ENCODE measurements around the gene LRRC52.
A peak's percentile ranks its signal among the peaks of the same experiment; 100 is the strongest.

The LRRC52 gene

GRCh38 chr1:165501330-165501969 is 42.4 kb upstream of the LRRC52 start:
- TF ChIP-seq, protein P1, sequence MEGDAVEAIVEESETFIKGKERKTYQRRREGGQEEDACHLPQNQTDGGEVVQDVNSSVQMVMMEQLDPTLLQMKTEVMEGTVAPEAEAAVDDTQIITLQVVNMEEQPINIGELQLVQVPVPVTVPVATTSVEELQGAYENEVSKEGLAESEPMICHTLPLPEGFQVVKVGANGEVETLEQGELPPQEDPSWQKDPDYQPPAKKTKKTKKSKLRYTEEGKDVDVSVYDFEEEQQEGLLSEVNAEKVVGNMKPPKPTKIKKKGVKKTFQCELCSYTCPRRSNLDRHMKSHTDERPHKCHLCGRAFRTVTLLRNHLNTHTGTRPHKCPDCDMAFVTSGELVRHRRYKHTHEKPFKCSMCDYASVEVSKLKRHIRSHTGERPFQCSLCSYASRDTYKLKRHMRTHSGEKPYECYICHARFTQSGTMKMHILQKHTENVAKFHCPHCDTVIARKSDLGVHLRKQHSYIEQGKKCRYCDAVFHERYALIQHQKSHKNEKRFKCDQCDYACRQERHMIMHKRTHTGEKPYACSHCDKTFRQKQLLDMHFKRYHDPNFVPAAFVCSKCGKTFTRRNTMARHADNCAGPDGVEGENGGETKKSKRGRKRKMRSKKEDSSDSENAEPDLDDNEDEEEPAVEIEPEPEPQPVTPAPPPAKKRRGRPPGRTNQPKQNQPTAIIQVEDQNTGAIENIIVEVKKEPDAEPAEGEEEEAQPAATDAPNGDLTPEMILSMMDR (IDR thresholded peaks at IDR 0.05) = no peak
- Mint-ChIP-seq H3K27me3 (ENCODE audit: low read depth, poor library complexity) (peaks cover 8% of the 10 kb centered on the region), H3K36me3 (ENCODE audit: low read depth) (no peaks in the 10 kb centered on the region), H3K27ac (no peak overlapping the region), H3K4me3 (no peak overlapping the region), H3K9me3 (peaks cover 4% of the 10 kb centered on the region), H3K4me1 (peaks cover 13% of the 10 kb centered on the region)
- no peak for DNase-seq

DNA sequence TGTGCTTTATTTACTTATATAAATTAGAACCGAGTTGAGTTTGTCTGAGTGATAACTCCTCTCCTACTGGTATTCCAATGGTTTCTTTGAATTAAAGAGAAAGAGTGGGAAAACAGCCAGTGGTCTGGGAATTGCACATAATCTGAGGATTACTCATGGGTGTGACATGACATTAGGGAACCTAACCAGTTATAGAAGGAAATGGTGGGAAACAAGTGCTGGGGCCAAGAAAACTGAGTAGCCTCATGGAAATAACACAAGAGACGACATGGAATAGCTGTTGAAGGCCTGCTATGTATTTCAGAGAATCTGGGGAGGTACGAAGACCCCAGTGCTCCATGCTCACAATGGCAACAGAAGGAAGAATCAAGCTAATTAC is 41.8 kb upstream of the LRRC52 start:
- peaks cover 4% of the 10 kb centered on the region for H3K9me3 Mint-ChIP-seq
- no peaks in the 10 kb centered on the region for H3K36me3 Mint-ChIP-seq (ENCODE audit: low read depth)
- peaks cover 8% of the 10 kb centered on the region for H3K4me1 Mint-ChIP-seq
- H3K27me3 Mint-ChIP-seq (ENCODE audit: low read depth, poor library complexity) = peaks cover 11% of the 10 kb centered on the region
- no peak overlapping the region for H3K27ac Mint-ChIP-seq
- DNase-seq = no peak
- TF ChIP-seq, protein P1 (IDR thresholded peaks at IDR 0.05) = no peak
- H3K4me3 Mint-ChIP-seq = no peak overlapping the region

DNA sequence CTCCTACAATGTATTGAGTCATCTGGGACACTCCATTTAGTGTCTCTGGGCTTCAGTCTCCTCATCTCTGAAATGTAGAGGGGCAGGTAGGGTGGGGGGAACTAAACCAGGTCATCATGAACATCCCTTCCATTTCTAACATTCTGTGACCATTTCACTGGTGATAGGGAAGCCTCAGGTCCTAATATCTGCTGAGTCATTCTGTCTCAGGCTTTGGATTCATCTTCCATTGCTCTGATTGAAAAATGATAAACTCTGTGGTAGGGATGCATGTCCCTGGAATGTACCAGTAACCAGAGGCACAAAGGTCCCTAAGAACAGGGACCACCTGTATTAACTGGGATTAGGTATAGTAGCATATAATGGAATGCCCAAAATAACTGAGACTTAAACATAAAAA is 36.2 kb upstream of the LRRC52 start:
- Mint-ChIP-seq H3K27ac (no peak overlapping the region), H3K4me1 (peaks cover 7% of the 10 kb centered on the region), H3K4me3 (no peak overlapping the region), H3K27me3 (ENCODE audit: low read depth, poor library complexity) (peaks cover 13% of the 10 kb centered on the region), H3K36me3 (ENCODE audit: low read depth) (no peaks in the 10 kb centered on the region), H3K9me3 (peaks cover 4% of the 10 kb centered on the region)
- no peak for DNase-seq
- TF ChIP-seq, protein P1 (IDR thresholded peaks at IDR 0.05) = no peak

DNA sequence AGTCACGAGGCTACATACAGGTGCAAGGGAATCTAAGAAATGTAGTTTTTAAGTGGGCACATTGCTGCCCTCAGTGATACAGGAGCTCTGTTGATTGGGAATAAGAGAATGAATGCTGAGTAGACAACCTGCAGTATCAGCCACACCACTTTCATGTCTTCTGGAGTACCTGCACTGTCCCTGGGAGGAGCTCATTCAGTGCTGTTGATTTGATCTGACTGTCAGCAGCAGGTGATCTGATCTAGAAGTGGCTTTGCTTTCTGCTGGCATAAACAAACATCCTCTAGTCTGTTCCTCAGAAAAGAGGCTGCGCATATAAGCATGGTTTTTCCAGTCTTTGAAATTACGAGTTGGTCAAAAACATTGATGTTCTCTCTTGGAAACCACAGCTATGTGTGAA is 35.5 kb upstream of the LRRC52 start:
- H3K4me3 Mint-ChIP-seq = no peak overlapping the region
- TF ChIP-seq, protein P1 (IDR thresholded peaks at IDR 0.05) = no peak

DNA sequence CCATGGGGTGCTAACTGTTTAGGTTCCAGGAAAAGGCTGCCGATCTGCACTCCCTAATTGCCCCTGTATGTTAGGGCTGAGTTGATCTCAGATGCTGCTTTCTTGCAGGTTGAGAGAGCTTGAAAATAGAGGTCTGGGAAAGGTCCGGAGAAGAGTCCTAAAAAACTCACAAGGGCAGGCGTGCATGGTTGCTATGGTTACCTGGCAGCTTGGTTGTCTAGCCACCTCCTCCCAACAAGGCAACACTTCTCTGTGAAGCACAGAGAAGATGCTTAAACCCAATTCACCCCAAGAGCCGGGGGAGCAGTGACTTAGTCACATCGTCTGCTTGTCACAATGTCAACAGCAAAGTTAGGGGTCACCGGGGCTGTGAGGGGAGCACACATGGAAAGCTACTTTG is 31.0 kb upstream of the LRRC52 start:
- Mint-ChIP-seq H3K27ac (no peak overlapping the region), H3K4me3 (no peak overlapping the region), H3K9me3 (no peaks in the 10 kb centered on the region), H3K4me1 (peaks cover 11% of the 10 kb centered on the region), H3K27me3 (ENCODE audit: low read depth, poor library complexity) (peaks cover 6% of the 10 kb centered on the region), H3K36me3 (ENCODE audit: low read depth) (no peaks in the 10 kb centered on the region)
- TF ChIP-seq, protein P1 (IDR thresholded peaks at IDR 0.05) = no peak
- DNase-seq = peak; percentile 11

More for the DNA sequence above, 35.5 kb upstream of the LRRC52 start:
- Mint-ChIP-seq H3K27me3 (ENCODE audit: low read depth, poor library complexity) (peaks cover 14% of the 10 kb centered on the region), H3K36me3 (ENCODE audit: low read depth) (no peaks in the 10 kb centered on the region), H3K9me3 (peaks cover 4% of the 10 kb centered on the region), H3K4me1 (peaks cover 11% of the 10 kb centered on the region), H3K27ac (no peak overlapping the region)
- DNase-seq = no peak

- TF ChIP-seq, protein P1 (IDR thresholded peaks at IDR 0.05) = no peak
- Mint-ChIP-seq H3K27ac (no peak overlapping the region), H3K9me3 (peaks cover 31% of the 10 kb centered on the region), H3K27me3 (ENCODE audit: low read depth, poor library complexity) (peaks cover 6% of the 10 kb centered on the region), H3K4me1 (peaks cover 11% of the 10 kb centered on the region), H3K36me3 (ENCODE audit: low read depth) (peaks cover 5% of the 10 kb centered on the region), H3K4me3 (no peak overlapping the region)
- no peak for DNase-seq
Observed at GRCh38 chr1:165516469-165516868, 27.3 kb upstream of the LRRC52 start.

Measured in nephron progenitor cell (in vitro differentiated cells).